ENCODE data around the gene LZTS2. TPM values are rescaled to one million over a fixed set of nuclear protein-coding genes. Genes with fewer than 3 reads are reported as not detected.

Gene LZTS2
- total and polyA plus RNA-seq, 10 of the 15 experiments (the other 5 are each of a cell fraction or from before 2014, with no cell fraction given), result 0.08 to 13.4 (median 7.2) TPM

DNA sequence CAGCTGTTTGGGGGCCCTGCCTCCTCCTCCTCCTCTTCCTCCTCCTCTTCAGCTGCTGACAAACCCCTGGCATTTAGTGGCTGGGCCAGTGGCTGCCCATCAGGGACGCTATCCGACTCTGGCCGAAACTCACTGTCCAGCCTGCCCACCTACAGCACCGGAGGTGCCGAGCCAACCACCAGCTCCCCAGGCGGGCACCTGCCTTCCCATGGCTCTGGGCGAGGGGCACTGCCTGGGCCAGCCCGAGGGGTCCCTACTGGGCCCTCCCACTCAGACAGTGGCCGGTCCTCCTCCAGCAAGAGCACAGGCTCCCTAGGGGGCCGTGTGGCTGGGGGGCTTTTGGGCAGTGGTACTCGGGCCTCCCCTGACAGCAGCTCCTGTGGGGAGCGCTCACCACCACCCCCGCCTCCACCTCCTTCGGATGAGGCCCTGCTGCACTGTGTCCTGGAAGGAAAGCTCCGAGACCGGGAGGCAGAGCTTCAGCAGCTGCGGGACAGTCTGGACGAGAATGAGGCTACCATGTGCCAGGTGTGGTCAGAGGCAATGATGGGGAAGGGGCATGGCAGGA is 4.1 kb downstream of the LZTS2 start:
- Histone ChIP-seq H3K4me1 (ENCODE audit: control insufficient read depth, insufficient read depth, low read length) (peaks cover 7% of the 10 kb centered on the region), H2AFZ (ENCODE audit: control insufficient read depth, low read depth, low read length) (no peak overlapping the region), H3K79me2 (ENCODE audit: control insufficient read depth, insufficient read depth, low read length) (peaks cover 8% of the 10 kb centered on the region), H3K4me2 (ENCODE audit: control insufficient read depth, insufficient read depth) (no peak overlapping the region), H3K27ac (ENCODE audit: control insufficient read depth, insufficient read depth) (no peak overlapping the region), H3K27me3 (replicated peaks in 1 of 2; ENCODE audit: control insufficient read depth in 2 of 2, insufficient read depth in 2 of 2, low read length in 1 of 2) (no peaks in the 10 kb centered on the region), H3K9ac (ENCODE audit: control insufficient read depth, insufficient read depth, low read length) (no peak overlapping the region), H3K36me3 (ENCODE audit: control insufficient read depth in 2 of 2, insufficient read depth in 2 of 2, low read length in 1 of 2) (peaks cover 0 to 2% of the 10 kb centered on the region in 2 experiments; a peak in 3 of 4 replicates), H3K4me3 (no peak overlapping the region), H4K20me1 (ENCODE audit: control insufficient read depth, insufficient read depth) (no peaks in the 10 kb centered on the region), H3K9me3 (replicated peaks; ENCODE audit: control insufficient read depth, insufficient read depth, low read length) (no peaks in the 10 kb centered on the region)
- DNase-seq (ENCODE audit: low read depth, low spot score) (no peak), ATAC-seq (no peak), FAIRE-seq (no peak)
- TSS peak; percentile 23 for BruUV-seq (replicated peaks)
- POLR2A ChIA-PET, result no interaction called here
- SMC1A ChIA-PET (ENCODE audit: uncharacterized antibody, unreplicated experiment), result interaction anchor here (1.7 kb wide), 1 partner anchor 11 kb away, joined by 4 read pairs; no protein-coding TSS in a partner anchor
- TF ChIP-seq, protein P1, sequence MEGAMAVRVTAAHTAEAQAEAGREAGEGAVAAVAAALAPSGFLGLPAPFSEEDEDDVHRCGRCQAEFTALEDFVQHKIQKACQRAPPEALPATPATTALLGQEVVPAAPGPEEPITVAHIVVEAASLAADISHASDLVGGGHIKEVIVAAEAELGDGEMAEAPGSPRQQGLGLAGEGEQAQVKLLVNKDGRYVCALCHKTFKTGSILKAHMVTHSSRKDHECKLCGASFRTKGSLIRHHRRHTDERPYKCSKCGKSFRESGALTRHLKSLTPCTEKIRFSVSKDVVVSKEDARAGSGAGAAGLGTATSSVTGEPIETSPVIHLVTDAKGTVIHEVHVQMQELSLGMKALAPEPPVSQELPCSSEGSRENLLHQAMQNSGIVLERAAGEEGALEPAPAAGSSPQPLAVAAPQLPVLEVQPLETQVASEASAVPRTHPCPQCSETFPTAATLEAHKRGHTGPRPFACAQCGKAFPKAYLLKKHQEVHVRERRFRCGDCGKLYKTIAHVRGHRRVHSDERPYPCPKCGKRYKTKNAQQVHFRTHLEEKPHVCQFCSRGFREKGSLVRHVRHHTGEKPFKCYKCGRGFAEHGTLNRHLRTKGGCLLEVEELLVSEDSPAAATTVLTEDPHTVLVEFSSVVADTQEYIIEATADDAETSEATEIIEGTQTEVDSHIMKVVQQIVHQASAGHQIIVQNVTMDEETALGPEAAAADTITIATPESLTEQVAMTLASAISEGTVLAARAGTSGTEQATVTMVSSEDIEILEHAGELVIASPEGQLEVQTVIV (IDR thresholded peaks at IDR 0.05; ENCODE audit: borderline replicate concordance, partially characterized antibody), result no peak
- TF ChIP-seq POLR2AphosphoS2 (IDR thresholded peaks at IDR 0.05; ENCODE audit: low read depth, low read length), result no peak
- TF ChIP-seq NKRF (conservative IDR thresholded peaks at IDR 0.05), result no peak
- TF ChIP-seq ZNF687 (IDR thresholded peaks at IDR 0.05), result no peak
- no peak for TF ChIP-seq EZH2 (IDR thresholded peaks at IDR 0.05; ENCODE audit: borderline replicate concordance, control insufficient read depth, low read depth, low read length)
- TF ChIP-seq ZNF24 (IDR thresholded peaks at IDR 0.05), result no peak
- no peak for TF ChIP-seq CTCF (IDR thresholded peaks at IDR 0.05 in 2 of 3, conservative IDR thresholded peaks at IDR 0.05 in 1 of 3; ENCODE audit: control insufficient read depth in 2 of 3, extremely low read depth in 1 of 3, insufficient read depth in 1 of 3, low read depth in 3 of 3, low read length in 3 of 3)
- no peak for TF ChIP-seq SREBF2 (IDR thresholded peaks at IDR 0.05; ENCODE audit: low read length)
- TF ChIP-seq NFXL1 (IDR thresholded peaks at IDR 0.05; ENCODE audit: borderline replicate concordance), result no peak
- no peak for TF ChIP-seq TARDBP (IDR thresholded peaks at IDR 0.05; ENCODE audit: borderline replicate concordance)
- no peak for TF ChIP-seq YY1 (IDR thresholded peaks at IDR 0.05; ENCODE audit: low read depth, low read length)
- RAD21 ChIA-PET (ENCODE audit: unreplicated experiment), result interaction anchor here (1.5 kb wide), 1 partner anchor 11 kb away, joined by 5 read pairs; no protein-coding TSS in a partner anchor
- intact Hi-C loops (cut with micrococcal nuclease; ENCODE audit: unreplicated experiment), result no loop called here
- WGBS (ENCODE audit: insufficient coverage, insufficient replicate concordance, low lambda C conversion rate, missing lambda C conversion rate), result 90% methylated on average over 18 of the region's 18 CpGs
- in situ Hi-C loops (cut with MboI), result no loop called here
- CTCF ChIA-PET, result interaction anchor here (0.7 to 3.7 kb wide), 6 partner anchors 8 to 64 kb away, joined by 3 to 21 read pairs (median 3); no protein-coding TSS in a partner anchor
